NCI-H774 (cell line): ENCODE results near the gene TERB1.
"Not testable (repeated sequence)": the region's sequence is repeated elsewhere in the genome, so short reads cannot be mapped to it uniquely, and the experiment has no call there.

Source experiments
- DNase-seq: peaks from one replicate; lab custom pipeline; 2025; lab: John Stamatoyannopoulos, UW

The TERB1 gene

DNA sequence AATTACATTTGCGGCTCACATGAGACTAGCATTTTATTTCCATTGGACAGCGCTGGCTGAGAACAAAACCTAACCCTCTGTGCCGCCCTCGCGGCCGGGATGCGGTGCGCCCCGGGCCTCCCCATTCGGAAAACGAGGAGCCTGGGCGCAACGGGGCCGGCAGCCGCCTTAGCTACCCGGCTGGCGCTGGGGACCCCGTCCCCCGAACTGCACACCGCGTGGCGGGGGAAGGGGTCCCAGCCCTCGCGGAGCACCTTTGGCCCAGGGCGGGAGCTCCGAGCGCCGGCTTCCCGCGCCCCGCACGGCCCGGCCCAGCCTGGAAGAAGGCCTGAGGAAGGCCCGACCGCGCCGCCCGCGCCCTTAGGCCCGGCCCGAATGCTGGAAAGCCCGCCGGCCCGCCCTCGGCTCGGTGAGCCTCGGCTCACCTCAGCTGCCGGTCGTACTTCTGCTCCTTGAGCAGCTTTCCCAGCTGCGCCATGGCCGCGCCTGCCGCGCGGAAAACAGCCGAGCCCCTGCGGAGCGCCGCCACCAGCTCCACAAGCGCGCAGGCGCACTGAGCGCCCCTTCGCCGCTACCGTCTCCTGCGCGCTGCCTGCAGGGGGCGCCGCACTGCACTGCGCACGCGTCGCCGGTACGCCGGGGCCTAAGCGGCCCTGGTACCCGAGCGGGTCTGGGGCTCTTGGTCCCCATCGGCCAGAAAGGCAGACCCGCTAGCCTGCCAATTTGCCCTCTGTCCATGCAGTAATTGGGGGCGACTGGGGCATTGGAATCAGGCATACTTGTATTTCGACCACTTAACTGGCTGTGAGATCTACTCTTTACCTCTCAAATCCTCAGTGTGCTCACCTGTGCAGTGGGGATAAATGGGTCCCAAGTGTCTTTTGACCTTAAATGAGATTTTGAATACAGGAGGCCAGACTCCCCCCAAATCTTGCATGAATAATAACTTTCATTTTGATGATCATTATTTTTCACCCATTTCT is 29.3 kb upstream of the TERB1 start, which contains the start of gene NAE1:
Gene NAE1, minus strand, starts transcription at position 555 of the 983 bp plus-strand sequence. Its CDS starts 77 bp downstream, at position 478.
- DNase-seq, result peak; percentile 56

DNA sequence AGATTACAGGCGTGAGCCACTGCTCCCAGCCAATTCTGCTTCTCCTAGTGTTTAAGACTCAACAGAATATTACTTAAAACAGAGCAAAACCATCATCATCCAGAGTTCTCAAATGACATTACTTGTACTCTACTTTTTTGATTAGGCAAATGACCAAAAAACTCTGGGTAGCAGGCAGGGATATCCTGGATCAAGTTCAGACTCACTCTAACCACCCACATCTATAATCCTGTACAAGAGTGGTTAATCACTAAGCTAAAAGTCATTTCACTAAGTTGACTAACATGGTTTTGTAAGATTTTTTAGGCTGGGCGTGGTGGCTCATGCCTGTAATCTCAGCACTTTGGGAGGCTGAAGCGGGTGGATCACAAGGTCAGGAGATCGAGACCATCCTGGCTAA is 22.6 kb upstream of the TERB1 start:
- no peak for DNase-seq

DNA sequence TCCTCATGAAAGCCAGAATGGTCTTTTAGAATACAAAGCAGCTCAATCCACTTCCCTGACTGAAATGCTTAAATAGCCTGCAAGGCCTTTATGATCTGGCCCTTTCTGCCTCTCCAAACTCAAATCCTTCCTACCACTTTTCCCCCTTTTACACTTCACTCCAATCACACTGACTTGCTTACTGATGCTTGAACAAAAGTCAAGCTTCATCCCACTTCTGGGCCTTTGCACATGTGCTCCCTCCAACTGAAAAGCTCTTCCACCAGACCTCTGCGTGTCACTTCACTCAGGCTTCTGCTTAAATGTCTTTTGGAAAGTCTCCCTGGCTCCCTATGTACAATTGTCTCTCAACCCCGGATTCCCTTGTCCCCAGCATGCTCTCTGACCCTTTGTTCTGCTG is 13.3 kb upstream of the TERB1 start:
- DNase-seq, result no peak

DNA sequence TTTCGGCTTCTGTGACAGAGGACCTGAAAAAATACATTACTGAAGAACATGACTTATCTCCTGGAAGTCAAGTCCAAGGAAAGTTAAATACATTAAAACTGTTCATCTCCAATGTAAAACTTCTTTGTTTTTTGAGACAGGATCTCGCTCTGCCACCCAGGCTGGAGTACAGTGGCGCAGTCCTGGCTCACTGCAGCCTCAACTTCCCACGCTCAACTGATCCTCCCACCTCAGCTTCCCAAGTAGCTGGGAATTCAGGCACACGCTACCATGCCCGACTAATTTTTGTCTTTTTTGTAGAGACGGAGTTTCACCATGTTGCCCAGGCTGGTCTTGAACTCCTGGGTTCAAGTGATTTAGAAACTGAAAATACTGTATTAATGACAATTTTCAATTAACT is 9.7 kb upstream of the TERB1 start:
- DNase-seq, result no peak

DNA sequence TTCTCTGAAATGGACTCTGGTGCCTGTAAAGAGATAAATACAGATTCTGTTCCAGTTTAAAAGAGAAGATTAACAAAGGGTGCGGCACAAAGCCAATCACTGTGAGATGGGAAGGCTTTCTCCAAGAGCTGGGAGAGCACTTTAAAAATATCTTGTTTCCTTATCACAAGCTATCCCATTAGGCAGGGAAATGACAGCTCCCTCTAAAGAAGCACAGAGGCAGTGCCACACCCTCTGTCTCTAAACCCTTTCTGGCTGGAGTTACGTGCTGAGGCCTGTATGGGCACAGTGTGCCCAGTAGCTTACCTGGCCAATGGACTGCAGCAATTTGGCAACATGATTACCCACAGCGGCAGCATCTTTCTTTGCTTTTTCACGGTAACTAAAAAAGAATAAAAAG is 9.0 kb upstream of the TERB1 start:
- no peak for DNase-seq

DNA sequence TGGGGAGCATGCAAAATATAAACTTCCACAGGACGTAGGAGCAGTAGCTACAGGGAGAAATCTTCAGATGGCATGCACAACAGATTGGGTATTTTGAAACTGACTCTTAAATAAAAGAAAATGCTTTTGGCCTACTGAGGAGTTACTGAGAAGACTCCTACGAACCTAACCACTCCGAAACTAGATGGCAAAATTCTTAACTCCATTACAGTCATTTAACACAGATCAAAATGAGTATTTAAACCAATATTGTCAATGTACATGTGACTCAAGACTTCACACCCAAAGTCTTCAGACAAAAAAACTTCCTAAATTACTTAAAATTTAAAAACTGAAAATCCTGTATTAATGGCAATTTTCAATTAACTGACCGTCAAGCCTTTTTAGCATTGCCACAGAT is 8.4 kb upstream of the TERB1 start:
- DNase-seq, result no peak

DNA sequence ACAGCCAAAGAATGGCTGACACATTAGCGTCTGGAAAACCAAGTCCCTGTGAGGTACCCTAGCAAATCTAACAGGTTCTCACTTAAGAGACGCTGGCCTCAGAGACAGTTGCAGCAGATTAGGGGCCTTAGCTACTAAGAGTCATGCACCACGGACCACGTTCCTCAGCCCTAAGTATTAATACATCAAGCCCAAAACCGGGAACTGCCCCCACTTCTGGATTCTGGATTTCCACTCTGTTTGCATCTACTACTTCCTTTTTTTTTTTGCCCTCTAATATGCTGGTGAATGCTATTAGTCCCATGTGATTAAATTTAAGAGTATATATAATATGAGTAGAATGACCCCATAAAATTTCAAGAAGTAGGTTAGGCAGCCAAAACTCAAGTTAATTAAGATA is 775 bp upstream of the TERB1 start:
- no peak for DNase-seq

DNA sequence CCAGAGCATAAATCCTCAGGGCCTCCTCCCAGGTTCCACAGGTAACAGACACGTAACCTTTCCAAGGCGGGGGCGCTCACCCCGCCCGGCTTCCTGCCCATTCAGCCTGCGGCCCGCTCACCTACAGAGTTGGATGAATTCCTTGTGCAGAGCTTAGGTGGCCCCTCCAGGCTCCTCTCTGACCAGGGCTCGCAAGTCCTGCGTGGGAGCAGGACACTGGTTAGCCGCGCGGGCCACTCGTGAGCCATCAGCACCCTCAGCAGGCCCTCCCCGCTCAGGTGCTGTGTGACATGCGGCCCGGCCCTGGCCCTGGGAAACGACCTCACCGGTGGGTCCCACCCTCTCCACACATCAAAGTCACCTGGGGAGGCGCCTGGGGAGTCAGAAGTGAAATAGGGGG is 528 bp downstream of the TERB1 start:
- DNase-seq, result no peak

DNA sequence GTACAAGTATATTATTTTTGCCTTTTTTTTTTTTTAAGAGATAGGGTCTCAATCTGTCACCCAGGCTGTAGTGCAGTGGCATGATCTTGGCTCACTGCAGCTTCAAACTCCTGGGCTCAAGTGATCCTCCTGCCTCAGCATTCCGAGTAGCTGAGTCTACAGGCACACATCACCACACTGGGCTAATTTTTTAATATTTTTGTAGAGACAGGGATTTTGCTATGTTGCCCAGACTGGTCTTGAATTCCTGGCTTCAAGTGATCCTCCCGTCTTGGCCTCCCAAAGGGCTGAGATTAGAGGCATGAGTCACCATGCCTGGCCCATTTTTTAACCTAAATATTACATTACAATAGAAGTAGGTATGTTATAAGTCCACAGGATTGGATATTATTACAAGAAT is 3.2 kb downstream of the TERB1 start:
- DNase-seq, result no peak

DNA sequence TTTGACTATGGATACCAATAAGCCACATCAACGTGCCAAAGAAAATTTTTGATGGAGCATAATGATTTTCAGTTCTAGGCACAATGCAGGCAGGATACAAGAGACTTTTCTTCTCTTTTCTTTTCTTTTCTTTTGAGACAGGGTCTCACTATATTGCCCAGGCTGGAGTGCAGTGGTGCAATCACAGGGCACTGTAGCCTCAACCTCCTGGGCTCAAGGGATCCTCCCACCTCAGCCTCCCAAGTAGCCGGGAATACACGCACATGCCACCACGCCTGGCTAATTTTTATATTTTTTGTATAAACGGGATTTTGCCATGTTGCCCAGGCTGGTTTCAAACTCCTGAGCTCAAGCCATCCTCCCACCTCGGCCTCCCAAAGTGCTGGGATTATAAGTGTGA is 7.4 kb downstream of the TERB1 start:
- not testable (repeated sequence) for DNase-seq

DNA sequence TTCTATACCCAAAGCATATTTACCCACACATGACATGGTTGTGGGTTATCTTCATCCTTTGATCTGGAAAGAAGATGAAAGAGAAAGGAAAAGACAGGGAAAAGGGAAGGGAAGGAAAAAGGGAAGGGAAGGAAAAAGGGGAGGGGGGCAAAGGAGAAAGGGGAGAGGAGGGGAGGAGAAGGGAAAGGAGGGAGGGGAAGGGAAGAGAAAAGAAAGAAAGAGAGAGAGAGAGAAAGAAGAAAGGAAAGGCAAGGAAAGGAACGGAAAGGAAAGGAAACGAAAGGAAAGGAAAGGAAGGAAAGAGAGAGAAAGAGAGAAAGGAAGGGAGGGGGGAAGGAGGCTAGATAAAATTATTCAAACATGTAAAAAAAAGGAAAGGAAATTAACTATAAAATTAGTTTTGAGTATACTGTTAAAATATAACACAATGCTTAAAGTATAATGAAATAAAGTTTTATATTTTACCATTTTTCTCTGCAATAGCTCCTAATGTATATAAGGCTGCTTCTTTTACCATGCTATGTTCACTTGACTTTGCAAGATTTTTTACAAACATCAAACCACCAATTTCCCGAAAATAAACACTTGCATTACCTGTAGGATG is 11.2 kb downstream of the TERB1 start:
- no peak for DNase-seq

DNA sequence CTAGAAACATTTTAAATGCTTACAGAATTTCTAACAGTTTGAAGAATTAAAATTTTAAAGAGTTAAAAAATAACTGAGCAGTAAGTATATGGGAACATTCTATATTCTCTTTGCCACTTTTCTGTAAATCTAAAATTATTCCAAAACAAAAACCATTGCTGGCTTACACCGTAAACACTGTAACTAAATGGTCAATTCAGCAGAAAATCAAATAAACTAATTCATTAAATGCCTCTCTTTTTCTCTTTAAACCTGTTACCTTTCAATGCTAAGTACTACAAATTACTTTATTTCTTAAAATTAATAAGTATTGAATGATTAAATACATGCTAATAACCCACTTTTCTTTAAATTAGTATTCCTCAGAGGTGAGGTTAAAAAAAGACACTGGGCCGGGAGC is 14.0 kb downstream of the TERB1 start:
- DNase-seq, result no peak

DNA sequence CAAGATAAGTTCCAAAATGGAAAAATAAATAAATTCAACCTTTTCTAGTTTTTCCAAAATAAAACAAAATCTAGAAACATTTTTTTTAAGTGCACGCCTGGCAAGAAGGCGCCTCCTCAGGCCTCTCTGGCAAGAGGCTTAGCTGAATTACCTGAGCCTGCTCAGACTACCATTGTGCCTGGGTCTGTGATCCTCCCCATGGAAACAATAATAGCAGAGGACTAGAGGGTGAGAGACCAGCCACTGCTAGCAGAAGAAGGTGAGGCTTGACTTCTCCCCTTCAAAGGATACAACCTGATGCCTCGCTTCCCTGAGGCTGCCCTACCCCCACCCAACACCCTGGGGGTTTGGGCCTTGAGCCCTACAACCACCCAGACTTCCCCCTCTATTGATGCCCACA is 14.8 kb downstream of the TERB1 start:
- no peak for DNase-seq

DNA sequence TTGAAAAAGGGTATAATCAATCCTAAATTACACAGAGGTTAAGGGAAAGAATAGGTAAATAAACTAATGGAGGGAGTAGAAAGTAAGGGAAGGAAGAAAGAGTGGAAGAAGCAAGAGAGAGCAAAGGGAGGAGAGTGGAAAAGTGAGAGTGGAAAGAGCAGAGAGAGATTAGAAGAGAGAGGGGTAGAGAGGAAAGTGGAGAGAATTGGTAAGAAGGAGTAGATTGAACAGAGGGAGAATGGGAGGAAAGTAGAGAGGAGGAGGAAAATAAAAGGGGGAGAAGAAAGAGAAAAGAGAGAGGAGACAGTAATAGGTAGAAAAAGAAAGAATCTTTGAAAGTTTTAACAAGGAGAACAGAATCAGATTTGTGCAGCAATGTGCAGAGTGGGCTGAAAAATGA is 24.9 kb downstream of the TERB1 start:
- DNase-seq, result no peak

DNA sequence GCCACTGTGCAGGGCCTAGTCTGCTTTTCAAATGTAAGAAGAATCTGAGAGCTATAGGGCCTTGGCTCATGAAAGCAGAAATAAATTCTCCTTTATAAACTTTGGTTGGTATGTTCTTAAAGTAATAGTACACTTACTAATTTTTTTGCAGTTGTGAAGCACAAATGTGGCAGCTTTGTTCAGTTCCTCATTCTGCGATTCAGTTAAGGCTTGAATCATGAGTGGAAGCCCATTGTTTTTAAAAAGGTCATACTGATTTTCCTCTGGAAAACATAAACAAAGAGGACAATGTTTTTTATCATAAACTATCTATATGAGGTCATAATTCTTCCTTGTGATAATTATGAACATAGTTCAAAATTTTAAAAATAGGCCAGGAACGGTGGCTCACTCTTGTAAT is 26.4 kb downstream of the TERB1 start:
- DNase-seq, result no peak

DNA sequence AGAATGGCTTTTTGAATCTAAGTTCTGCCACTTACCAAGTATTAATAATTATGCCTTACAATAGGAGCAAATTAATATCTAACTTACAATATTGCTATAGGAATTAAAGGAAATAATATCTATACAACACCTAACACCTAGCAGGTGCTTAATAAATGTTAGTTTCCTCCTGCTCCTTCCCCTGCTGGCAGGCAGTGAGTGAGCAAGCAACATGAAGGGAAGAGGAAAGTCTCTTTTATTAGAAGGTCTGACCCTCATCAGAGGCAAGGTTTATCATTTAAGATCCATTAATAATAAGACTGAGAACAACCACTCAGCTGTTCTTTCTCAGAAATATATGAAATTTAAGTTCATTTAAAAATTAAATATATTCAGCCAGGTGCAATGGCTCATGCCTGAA is 43.3 kb downstream of the TERB1 start:
- DNase-seq, result no peak

DNA sequence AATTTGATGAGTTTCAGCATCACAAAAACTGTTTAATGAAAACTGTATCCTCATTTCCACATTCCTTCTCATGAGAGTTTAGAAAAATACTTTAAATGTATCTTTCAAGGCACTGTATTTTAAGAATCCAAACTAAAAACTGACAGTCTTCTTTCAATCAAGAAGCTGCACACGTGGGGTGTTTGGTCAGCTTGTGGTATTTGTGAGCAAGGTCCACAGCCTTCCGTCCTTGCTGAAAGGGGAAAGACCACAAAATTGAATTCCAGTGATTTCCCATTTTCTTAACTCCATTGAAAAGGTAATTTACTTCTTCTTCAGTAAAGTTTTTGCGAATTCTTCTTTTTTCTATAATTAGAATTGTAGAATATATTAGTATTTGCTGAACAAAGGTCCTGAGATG is 46.6 kb downstream of the TERB1 start:
- DNase-seq, result no peak

DNA sequence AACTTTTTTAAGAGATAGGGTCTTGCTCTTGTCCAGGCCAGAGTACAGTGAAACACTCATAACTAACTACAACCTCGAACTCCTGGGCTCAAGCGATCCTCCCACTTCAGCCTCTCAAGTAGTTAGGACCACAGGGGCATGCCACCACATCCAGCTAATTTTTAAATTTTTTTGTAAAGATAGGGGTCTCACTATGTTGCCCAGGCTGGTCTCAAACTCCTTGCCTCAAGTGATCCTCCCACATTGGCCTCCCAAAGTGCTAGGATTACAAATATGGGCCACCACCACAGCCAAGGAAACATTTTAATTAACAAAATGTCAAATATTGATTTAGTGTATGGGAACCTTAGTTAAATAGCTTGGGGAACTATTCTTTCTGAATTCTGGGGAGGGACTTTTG is 47.2 kb downstream of the TERB1 start:
- DNase-seq, result no peak

DNA sequence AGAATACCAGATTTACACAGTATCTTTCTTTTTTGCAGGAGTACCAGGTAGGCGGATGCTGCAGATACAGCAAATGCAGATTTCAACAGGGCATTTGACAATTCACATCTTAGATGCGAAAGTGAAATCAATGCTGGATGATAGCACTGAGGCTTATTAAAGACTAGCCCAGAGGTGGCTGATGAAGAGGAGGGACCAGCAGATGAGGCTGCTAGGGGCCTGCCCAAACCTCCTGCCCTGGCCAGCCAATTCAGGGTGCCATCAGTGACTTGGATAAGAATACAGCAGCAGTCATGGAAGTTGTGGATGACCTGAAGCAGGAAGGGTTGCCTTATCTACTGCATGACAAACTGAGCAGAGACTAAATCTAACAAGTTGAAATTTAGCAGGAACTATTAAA is 48.4 kb downstream of the TERB1 start:
- DNase-seq, result no peak

DNA sequence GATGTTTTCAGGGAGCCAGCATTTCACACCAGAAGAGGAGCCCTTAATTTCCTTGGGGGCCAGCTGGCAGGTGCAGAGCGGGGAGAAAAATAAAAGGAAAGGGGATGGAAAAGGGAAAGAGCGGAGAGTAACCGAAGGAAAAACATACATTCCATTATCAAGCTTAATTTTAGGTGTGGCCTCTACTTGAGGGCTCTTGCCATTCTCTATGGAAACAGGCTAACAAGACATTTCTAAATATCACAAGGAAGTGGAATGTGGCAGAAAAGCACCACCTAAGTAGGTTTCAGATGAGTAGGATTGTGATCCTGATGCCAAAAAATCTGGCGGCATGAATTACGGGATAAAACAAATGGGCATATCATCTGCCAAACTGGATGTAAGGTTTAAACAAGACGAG is 49.0 kb downstream of the TERB1 start:
- DNase-seq, result no peak

DNA sequence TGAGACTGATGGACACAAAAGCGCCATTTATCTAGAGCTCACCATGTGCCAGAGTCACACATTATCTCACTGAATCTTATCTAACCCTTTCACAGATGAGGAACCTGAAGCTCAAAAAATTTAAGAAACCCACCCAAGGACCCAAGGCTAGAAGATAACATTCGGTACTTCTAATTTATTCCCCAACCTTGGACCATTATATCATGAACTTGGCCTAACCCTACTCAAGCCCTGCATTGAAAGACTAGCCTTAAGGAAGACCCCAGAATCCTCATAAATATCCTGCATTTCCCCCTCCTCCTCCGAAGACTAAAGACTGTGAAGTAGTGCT is 49.4 kb downstream of the TERB1 start:
- no peak for DNase-seq

DNA sequence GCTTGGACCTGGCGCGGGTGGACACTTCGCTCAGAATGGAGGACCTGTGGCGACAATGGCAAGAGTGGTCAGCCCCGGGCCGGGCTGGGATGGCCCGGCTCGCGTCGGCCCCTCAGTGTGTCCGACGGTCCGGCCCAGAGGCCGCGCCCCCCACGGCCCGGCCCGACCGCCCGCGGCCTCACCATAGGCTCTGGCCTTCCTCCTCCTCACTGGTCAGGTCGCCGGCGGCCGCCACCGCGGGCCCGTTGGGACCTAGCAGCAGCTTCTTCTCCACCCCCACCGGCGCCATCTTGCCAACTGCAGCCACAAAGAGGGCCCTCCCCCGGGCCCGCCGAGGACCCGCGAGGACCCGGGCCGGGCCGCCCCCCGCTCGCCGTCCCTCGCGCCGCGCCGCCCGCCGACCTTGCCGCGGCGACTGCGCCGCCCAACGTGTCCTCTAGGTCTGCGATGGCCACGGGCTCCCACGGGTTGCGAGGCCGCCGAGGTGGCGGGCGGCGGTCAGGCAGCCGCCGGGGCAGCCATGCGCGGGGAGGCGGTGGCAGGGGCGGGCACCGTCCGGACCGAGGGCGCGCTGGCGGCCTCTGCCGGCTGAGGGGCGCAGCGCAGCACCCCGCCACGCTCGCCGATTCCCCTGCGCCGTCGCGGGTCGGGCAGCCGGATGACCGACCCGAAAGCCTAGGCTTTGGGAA is 49.9 kb downstream of the TERB1 start, which contains the start of gene DYNC1LI2:
Gene DYNC1LI2, minus strand, starts transcription at position 307 of the 689 bp plus-strand sequence. Its CDS starts 18 bp downstream, at position 289.
- DNase-seq, result peak; percentile 29

DNA sequence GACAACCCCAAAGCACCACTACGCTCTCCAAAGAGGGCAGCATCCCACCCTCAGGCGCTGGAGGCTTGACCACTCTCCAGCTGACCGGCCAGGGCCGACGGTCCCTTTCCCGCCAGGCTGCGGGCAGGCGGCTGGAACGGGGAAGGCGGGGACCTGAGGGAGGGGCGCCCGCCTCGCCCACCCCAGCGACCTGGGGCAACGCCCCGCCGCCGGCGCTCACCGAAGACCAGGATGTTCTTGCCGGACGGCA is 50.4 kb downstream of the TERB1 start:
- DNase-seq, result no peak
